ENCODE data around the gene AJAP1.

DNA sequence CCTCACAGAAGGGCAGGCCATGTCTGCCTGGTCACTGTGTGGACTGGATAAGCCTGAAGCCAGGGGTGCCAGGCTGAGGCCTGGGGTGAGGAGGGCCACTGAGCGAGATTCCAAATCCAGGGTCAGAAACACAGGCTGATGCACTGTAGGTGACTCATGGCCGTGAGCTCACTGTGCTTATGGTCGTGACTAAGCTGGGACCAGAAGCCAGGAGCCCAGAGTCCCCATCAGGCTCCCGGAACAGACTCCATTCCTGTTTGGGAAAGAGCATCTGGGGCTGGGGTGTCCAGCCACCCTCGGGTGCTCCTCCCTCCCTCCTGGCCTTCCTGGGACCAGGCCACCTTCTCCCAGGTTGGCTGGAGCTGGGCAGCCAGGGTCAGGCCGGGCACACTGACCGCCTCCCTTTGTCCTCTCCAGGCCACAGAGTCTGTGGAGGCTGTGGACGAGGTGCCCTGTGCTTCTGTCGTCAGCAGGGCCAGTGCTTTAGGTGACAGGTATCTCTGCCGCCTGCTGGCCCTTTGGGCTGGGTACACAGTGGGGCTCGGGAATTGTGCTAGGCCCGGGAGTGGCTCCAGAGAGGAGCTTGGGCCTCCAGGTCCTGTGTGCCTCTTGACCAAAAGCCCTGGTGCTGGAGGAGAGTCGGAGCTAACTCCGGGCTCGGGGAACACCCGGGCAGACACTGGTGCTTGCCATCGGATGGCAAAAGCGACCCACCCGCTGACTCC is 36.7 kb downstream of the AJAP1 start:
- TF ChIP-seq, protein P1, sequence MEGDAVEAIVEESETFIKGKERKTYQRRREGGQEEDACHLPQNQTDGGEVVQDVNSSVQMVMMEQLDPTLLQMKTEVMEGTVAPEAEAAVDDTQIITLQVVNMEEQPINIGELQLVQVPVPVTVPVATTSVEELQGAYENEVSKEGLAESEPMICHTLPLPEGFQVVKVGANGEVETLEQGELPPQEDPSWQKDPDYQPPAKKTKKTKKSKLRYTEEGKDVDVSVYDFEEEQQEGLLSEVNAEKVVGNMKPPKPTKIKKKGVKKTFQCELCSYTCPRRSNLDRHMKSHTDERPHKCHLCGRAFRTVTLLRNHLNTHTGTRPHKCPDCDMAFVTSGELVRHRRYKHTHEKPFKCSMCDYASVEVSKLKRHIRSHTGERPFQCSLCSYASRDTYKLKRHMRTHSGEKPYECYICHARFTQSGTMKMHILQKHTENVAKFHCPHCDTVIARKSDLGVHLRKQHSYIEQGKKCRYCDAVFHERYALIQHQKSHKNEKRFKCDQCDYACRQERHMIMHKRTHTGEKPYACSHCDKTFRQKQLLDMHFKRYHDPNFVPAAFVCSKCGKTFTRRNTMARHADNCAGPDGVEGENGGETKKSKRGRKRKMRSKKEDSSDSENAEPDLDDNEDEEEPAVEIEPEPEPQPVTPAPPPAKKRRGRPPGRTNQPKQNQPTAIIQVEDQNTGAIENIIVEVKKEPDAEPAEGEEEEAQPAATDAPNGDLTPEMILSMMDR (IDR thresholded peaks at IDR 0.05; ENCODE audit: insufficient read depth, low read length), result no peak
- TF ChIP-seq, protein P2, sequence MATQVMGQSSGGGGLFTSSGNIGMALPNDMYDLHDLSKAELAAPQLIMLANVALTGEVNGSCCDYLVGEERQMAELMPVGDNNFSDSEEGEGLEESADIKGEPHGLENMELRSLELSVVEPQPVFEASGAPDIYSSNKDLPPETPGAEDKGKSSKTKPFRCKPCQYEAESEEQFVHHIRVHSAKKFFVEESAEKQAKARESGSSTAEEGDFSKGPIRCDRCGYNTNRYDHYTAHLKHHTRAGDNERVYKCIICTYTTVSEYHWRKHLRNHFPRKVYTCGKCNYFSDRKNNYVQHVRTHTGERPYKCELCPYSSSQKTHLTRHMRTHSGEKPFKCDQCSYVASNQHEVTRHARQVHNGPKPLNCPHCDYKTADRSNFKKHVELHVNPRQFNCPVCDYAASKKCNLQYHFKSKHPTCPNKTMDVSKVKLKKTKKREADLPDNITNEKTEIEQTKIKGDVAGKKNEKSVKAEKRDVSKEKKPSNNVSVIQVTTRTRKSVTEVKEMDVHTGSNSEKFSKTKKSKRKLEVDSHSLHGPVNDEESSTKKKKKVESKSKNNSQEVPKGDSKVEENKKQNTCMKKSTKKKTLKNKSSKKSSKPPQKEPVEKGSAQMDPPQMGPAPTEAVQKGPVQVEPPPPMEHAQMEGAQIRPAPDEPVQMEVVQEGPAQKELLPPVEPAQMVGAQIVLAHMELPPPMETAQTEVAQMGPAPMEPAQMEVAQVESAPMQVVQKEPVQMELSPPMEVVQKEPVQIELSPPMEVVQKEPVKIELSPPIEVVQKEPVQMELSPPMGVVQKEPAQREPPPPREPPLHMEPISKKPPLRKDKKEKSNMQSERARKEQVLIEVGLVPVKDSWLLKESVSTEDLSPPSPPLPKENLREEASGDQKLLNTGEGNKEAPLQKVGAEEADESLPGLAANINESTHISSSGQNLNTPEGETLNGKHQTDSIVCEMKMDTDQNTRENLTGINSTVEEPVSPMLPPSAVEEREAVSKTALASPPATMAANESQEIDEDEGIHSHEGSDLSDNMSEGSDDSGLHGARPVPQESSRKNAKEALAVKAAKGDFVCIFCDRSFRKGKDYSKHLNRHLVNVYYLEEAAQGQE (IDR thresholded peaks at IDR 0.05; ENCODE audit: insufficient replicate concordance, low read depth), result no peak
- no peak for TF ChIP-seq POLR2AphosphoS5 (IDR thresholded peaks at IDR 0.05; ENCODE audit: low read depth)
